ENCODE measurements around the gene SHROOM1. TPM values are rescaled to one million over a fixed set of nuclear protein-coding genes. Genes with fewer than 3 reads are reported as not detected.

SHROOM1 gene
- total RNA-seq, 6 experiments from 2014 or later, result 7.8 to 12.2 (median 8.6) TPM

DNA sequence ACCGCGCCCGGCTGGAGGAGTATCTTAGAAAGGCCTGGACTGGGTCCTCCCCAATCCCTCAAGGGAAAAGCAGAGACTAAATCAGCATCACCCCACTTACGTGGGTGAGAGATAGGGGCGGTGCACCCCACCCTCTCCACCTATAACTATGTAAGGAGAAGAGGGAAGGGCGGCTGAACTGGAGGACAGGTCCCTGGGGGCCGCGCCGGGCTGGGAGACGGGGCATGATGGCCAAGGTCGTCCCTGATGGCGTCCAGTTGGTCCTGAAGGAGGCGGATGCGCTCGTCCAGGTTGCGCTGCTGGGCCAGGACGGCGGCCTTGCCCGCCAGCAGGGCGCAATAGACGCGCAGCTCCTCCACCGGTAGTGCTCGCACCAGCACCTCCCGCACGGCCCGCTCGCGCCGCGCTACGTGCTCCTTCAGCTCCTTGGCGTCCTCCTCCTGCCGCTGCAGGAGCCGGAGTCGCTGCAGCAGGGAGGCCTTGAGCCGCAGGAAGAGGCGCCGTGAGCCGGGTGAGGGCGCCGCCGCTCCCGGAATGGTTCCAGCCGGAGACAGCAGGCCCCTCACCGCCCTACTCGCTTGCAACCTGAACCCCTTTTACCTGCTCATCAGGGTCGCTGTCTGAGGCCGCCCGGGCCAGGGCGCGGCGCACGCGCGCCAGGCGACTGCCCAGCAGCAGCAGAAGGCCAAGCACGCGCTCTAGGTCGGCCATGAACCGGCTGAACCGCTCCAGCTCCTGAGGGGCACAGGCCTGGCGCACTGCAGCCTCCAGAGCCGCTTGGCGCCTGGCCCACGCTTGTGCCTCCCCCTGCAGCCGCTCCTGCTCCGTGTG lies 7.6 kb downstream of the SHROOM1 start:
- no peaks in the 10 kb centered on the region for H3K9me3 Mint-ChIP-seq
- H3K36me3 Mint-ChIP-seq (ENCODE audit: low read depth), result no peaks in the 10 kb centered on the region
- no peak overlapping the region for H3K4me3 Mint-ChIP-seq
- peaks cover 1% of the 10 kb centered on the region; the same call in 1 of the 2 replicates for H3K27me3 Mint-ChIP-seq (ENCODE audit: insufficient read depth)
- no peak for DNase-seq
- H3K4me1 Mint-ChIP-seq (ENCODE audit: low read depth), result peaks cover 6% of the 10 kb centered on the region
- no peak overlapping the region for H3K27ac Mint-ChIP-seq
- TF ChIP-seq, protein P1, sequence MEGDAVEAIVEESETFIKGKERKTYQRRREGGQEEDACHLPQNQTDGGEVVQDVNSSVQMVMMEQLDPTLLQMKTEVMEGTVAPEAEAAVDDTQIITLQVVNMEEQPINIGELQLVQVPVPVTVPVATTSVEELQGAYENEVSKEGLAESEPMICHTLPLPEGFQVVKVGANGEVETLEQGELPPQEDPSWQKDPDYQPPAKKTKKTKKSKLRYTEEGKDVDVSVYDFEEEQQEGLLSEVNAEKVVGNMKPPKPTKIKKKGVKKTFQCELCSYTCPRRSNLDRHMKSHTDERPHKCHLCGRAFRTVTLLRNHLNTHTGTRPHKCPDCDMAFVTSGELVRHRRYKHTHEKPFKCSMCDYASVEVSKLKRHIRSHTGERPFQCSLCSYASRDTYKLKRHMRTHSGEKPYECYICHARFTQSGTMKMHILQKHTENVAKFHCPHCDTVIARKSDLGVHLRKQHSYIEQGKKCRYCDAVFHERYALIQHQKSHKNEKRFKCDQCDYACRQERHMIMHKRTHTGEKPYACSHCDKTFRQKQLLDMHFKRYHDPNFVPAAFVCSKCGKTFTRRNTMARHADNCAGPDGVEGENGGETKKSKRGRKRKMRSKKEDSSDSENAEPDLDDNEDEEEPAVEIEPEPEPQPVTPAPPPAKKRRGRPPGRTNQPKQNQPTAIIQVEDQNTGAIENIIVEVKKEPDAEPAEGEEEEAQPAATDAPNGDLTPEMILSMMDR (IDR thresholded peaks at IDR 0.05), result no peak

DNA sequence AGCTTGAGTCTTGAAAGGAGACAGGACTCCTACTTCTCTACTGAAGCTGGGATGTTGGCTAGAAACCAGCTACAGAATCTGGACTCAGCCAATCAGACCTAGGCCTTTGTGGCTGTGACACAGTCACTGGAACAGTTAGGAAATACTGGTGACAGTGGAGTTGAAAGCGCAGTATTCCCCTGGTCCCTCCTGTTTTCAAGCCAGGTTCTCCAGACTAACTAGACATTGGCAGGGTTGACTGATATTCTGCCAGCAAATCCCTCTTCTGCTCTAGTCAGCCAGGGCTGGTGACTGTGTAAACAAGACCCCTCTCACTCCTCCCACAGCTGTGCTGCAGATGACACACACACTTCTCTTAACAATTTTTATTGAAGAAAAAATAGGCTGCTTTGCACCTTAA lies 8.7 kb downstream of the SHROOM1 start:
- peaks cover 6% of the 10 kb centered on the region for H3K4me1 Mint-ChIP-seq (ENCODE audit: low read depth)
- no peak overlapping the region for H3K27ac Mint-ChIP-seq
- peak; percentile 13 for DNase-seq
- TF ChIP-seq, protein P1 (IDR thresholded peaks at IDR 0.05), result no peak
- no peaks in the 10 kb centered on the region for H3K36me3 Mint-ChIP-seq (ENCODE audit: low read depth)
- H3K4me3 Mint-ChIP-seq, result no peak overlapping the region
- peaks cover 1% of the 10 kb centered on the region; the same call in 1 of the 2 replicates for H3K27me3 Mint-ChIP-seq (ENCODE audit: insufficient read depth)
- no peaks in the 10 kb centered on the region for H3K9me3 Mint-ChIP-seq

DNA sequence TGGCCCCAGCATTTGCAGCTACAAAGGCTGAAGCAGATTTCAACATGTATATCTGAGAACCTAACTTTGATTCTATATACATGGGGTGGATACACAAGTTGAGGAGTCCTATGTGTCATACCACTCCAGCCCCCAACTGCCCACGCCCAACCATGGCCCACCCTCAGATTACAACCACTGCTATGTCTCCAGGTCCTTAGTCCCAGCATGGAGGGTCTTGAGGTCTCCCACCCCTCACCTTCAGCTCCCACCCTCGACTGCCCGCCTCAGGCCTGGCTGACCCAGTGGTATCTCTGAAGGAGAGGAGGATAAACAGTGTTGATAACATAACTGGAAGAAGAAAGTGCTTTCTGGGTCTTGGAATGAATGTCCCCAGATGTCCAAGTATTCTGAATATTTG lies 9.1 kb downstream of the SHROOM1 start:
- Mint-ChIP-seq H3K4me1 (ENCODE audit: low read depth) (peaks cover 6% of the 10 kb centered on the region), H3K36me3 (ENCODE audit: low read depth) (no peaks in the 10 kb centered on the region), H3K4me3 (no peak overlapping the region), H3K27ac (no peak overlapping the region), H3K27me3 (ENCODE audit: insufficient read depth) (peaks cover 1% of the 10 kb centered on the region; the same call in 1 of the 2 replicates), H3K9me3 (no peaks in the 10 kb centered on the region)
- TF ChIP-seq, protein P1 (IDR thresholded peaks at IDR 0.05), result no peak
- DNase-seq, result no peak

DNA sequence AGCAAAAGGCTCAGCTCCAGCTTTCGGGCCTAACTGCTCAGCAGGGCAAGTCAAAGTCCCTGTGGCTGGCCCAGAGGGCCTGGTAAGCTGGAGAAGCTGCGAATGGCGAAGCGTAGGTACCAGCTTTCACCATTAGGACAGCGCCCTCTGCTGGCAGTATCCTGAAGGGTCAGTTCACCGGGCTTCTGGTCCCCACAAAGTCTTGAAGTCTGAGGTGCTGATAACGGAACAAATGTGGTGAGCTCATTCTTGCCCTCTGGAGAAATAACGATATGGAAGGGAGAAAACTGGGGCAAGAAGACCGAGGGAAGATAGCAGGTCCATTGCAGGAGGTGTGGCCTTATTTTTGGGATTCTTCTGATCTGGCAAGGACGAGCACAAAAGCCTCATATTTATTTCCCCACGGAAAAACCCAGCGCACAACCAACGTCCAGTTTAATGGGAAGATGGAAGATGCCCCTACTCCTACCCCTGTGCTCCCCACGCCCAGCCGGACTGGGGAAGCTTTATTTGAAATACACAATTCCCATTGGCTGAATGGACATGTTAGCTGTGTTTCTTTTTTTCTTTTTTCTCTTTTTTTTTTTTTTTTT lies 10.2 kb downstream of the SHROOM1 start:
- Mint-ChIP-seq H3K27ac (no peak overlapping the region), H3K4me3 (no peak overlapping the region), H3K36me3 (ENCODE audit: low read depth) (no peaks in the 10 kb centered on the region), H3K27me3 (ENCODE audit: insufficient read depth) (peaks cover 2% of the 10 kb centered on the region), H3K4me1 (ENCODE audit: low read depth) (peaks cover 9% of the 10 kb centered on the region), H3K9me3 (no peaks in the 10 kb centered on the region)
- TF ChIP-seq, protein P1 (IDR thresholded peaks at IDR 0.05), result peak; percentile 98
- peak; percentile 79 for DNase-seq

DNA sequence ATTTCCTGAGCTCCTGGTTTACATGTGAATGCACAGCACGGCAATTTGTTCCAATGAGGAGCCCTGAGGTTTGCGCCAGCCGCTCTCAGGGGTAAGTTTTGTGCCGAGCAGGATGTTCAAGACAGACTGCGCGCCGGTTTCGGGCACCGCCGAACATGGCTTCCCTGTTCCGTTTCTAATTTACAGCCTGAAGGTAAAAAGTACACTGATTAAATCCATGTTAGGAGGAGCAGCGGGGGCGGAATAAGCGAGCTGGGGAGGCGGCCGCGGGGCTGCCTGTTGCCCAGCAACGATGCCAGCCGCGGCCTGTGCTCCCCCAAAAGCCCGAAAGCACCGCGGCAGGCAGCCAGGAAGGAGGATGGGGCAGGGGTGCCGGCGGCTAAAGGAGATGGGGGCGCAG lies 11.0 kb downstream of the SHROOM1 start:
- Mint-ChIP-seq H3K4me1 (ENCODE audit: low read depth) (peaks cover 12% of the 10 kb centered on the region), H3K9me3 (no peaks in the 10 kb centered on the region), H3K27me3 (ENCODE audit: insufficient read depth) (peaks cover 6% of the 10 kb centered on the region), H3K4me3 (no peak overlapping the region), H3K27ac (no peak overlapping the region), H3K36me3 (ENCODE audit: low read depth) (no peaks in the 10 kb centered on the region)
- no peak for DNase-seq
- TF ChIP-seq, protein P1 (IDR thresholded peaks at IDR 0.05), result no peak

All from HFFc6 (cell line).